ENCODE results near the gene CHN2. TPM values are rescaled to one million over a fixed set of nuclear protein-coding genes. Genes with fewer than 3 reads are reported as not detected.

CHN2 gene
- total RNA-seq, 1 experiment from 2014 or later, result 2.1 TPM

DNA sequence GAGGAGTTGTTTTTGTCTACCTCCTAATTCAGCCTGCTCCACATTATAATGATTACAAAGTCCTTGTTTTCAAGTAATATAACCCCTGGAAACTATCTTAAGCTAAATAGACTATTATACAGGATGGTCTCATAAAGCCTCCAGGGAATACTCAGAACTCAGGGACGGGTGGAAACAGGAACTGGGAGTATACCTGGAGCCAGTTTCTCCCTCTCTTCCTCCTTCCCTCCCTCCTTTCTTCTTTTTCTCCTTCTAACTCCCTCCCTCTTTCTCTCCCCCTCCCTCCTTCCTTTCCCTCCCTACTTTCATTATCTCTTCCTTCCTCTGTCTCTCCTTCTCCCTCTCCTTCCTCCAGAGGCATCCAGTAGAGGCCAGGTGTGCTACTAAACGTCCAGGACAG lies 292.8 kb downstream of the CHN2 start:
- no peak for ATAC-seq
- no TSS peak for BruUV-seq (replicated peaks)
- Histone ChIP-seq H3K27me3 (ENCODE audit: insufficient read depth, low read length) (no peaks in the 10 kb centered on the region), H2AFZ (ENCODE audit: low read depth, low read length, poor library complexity, severe bottlenecking) (no peak overlapping the region), H3K4me3 (replicated peaks in 1 of 2; ENCODE audit: low read depth in 1 of 2, low read length in 2 of 2) (no peak overlapping the region), H3K4me2 (ENCODE audit: low read length) (no peak overlapping the region), H3K79me2 (ENCODE audit: insufficient read depth, low read length) (no peaks in the 10 kb centered on the region), H3K27ac (ENCODE audit: low read depth, low read length) (no peak overlapping the region), H3K9me2 (ENCODE audit: insufficient read depth) (no peaks in the 10 kb centered on the region), H3K9me3 (ENCODE audit: control insufficient read depth in 1 of 2, insufficient read depth in 1 of 2, low read depth in 1 of 2, low read length in 2 of 2) (no peaks in the 10 kb centered on the region), H4K20me1 (ENCODE audit: insufficient read depth) (no peaks in the 10 kb centered on the region), H3K36me3 (ENCODE audit: control insufficient read depth in 1 of 2, insufficient read depth in 2 of 2, low read length in 2 of 2) (no peaks in the 10 kb centered on the region), H3K4me1 (ENCODE audit: control insufficient read depth in 1 of 2, insufficient read depth in 2 of 2, low read length in 2 of 2) (peaks cover 2 to 6% of the 10 kb centered on the region in 2 experiments; a peak in 1 of 4 replicates), H3K9ac (ENCODE audit: low read length) (no peak overlapping the region)
- intact Hi-C loops (cut with micrococcal nuclease), result no loop called here
- DNase-seq (ENCODE audit: low read depth, low spot score), result no peak
- ChIA-PET CTCF (no interaction called here), RAD21 (ENCODE audit: low non-redundant PET in 1 of 2, low total read pairs in 2 of 2, uncharacterized antibody in 2 of 2, unreplicated experiment in 2 of 2) (no interaction called here), POLR2A (no interaction called here)
- TF ChIP-seq ZFX (IDR thresholded peaks at IDR 0.05) (no peak), EZH2phosphoT487 (IDR thresholded peaks at IDR 0.05; ENCODE audit: borderline replicate concordance) (no peak)
- TF ChIP-seq, protein P1, sequence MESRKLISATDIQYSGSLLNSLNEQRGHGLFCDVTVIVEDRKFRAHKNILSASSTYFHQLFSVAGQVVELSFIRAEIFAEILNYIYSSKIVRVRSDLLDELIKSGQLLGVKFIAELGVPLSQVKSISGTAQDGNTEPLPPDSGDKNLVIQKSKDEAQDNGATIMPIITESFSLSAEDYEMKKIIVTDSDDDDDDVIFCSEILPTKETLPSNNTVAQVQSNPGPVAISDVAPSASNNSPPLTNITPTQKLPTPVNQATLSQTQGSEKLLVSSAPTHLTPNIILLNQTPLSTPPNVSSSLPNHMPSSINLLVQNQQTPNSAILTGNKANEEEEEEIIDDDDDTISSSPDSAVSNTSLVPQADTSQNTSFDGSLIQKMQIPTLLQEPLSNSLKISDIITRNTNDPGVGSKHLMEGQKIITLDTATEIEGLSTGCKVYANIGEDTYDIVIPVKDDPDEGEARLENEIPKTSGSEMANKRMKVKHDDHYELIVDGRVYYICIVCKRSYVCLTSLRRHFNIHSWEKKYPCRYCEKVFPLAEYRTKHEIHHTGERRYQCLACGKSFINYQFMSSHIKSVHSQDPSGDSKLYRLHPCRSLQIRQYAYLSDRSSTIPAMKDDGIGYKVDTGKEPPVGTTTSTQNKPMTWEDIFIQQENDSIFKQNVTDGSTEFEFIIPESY (IDR thresholded peaks at IDR 0.05; ENCODE audit: extremely low read depth, insufficient replicate concordance, low read length), result no peak

DNA sequence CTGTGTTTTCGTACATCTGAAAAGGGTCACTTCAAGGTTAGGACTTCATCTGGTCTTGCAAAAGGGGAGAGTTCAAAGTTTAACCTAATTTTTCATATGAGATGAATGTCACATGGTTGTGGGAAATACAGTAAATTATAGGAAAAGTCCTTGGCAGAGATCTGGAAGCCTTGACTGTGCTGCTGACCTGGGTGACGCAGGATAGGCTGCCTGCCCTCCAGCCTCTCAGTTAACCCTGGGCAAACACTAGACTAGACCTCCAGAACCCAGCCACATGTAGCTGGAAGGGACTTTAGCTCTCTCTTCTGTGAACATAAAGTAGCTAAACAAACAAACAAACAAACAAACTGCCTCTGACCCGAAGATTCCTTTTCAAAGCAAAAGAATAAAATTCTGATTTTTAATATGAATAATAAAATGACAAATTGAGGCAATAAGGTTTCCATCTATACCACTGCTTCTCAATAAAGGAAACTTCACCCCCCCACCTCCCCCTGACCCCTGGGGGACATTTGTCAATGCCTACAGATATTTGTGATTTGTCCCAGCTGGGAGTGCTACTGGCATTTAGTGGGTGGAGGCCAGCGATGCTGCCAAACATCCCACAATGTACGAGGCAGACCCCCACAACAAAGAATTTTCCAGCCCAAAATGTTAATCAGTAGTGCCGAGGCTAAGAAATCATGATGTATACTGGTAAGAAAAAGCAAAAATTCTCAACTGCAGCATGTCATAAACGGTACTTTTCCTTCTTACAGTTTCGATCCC lies 293.8 kb downstream of the CHN2 start:
- no peaks in the 10 kb centered on the region for H4K20me1 ChIP-seq (ENCODE audit: insufficient read depth)
- no peak for DNase-seq (ENCODE audit: low read depth, low spot score)
- no TSS peak for BruUV-seq (replicated peaks)
- H3K4me3 ChIP-seq (replicated peaks in 1 of 2; ENCODE audit: low read depth in 1 of 2, low read length in 2 of 2), result no peak overlapping the region
- H3K9me3 ChIP-seq (ENCODE audit: control insufficient read depth in 1 of 2, insufficient read depth in 1 of 2, low read depth in 1 of 2, low read length in 2 of 2), result no peaks in the 10 kb centered on the region
- ChIA-PET CTCF (no interaction called here), RAD21 (ENCODE audit: low non-redundant PET in 1 of 2, low total read pairs in 2 of 2, uncharacterized antibody in 2 of 2, unreplicated experiment in 2 of 2) (no interaction called here), POLR2A (no interaction called here)
- TF ChIP-seq EZH2 (IDR thresholded peaks at IDR 0.05) (no peak), JUND (IDR thresholded peaks at IDR 0.05) (no peak), YY1 (IDR thresholded peaks at IDR 0.05; ENCODE audit: extremely low read depth, insufficient replicate concordance, low read depth, low read length) (no peak), SIN3A (IDR thresholded peaks at IDR 0.05; ENCODE audit: low read depth) (no peak), ZNF274 (IDR thresholded peaks at IDR 0.05; ENCODE audit: low read depth, low read length) (no peak), REST (IDR thresholded peaks at IDR 0.05; ENCODE audit: low read depth) (no peak), CEBPB (IDR thresholded peaks at IDR 0.05; ENCODE audit: low read depth) (no peak), MAX (IDR thresholded peaks at IDR 0.05) (no peak), TCF7L2 (IDR thresholded peaks at IDR 0.05; ENCODE audit: borderline replicate concordance, extremely low read depth, insufficient read depth, insufficient read length) (no peak), EGR1 (IDR thresholded peaks at IDR 0.05; ENCODE audit: low read depth) (no peak)
- no peaks in the 10 kb centered on the region for H3K9me2 ChIP-seq (ENCODE audit: insufficient read depth)
- H3K27me3 ChIP-seq (ENCODE audit: insufficient read depth, low read length), result no peaks in the 10 kb centered on the region
- intact Hi-C loops (cut with micrococcal nuclease), result no loop called here
- no peak for ATAC-seq
- no peaks in the 10 kb centered on the region for H3K36me3 ChIP-seq (ENCODE audit: control insufficient read depth in 1 of 2, insufficient read depth in 2 of 2, low read length in 2 of 2)
- no peak overlapping the region for H3K27ac ChIP-seq (ENCODE audit: low read depth, low read length)
- no peak overlapping the region for H3K9ac ChIP-seq (ENCODE audit: low read length)
- no peaks in the 10 kb centered on the region for H3K79me2 ChIP-seq (ENCODE audit: insufficient read depth, low read length)
- peaks cover 2 to 6% of the 10 kb centered on the region in 2 experiments; a peak in 1 of 4 replicates for H3K4me1 ChIP-seq (ENCODE audit: control insufficient read depth in 1 of 2, insufficient read depth in 2 of 2, low read length in 2 of 2)
- no peak overlapping the region for H2AFZ ChIP-seq (ENCODE audit: low read depth, low read length, poor library complexity, severe bottlenecking)
- H3K4me2 ChIP-seq (ENCODE audit: low read length), result no peak overlapping the region

Measured in HCT116 (cell line).